ENCODE results near the gene WWOX. TPM values are rescaled to one million over a fixed set of nuclear protein-coding genes. Genes with fewer than 3 reads are reported as not detected.

The WWOX gene
- total and polyA plus RNA-seq, 2 of the 8 experiments (the other 6 are each of a cell fraction or from before 2014, with no cell fraction given), result 5.4 to 16.7 TPM

GRCh38 chr16:78072275-78072674 is 27.2 kb upstream of the WWOX start (continued):
- TF ChIP-seq CHD7 (IDR thresholded peaks at IDR 0.05; ENCODE audit: insufficient replicate concordance, low read length) (peak; percentile 86), CEBPB (IDR thresholded peaks at IDR 0.05; ENCODE audit: low read depth, low read length) (no peak), TAF7 (optimal IDR thresholded peaks at IDR 0.05; ENCODE audit: borderline replicate concordance, low read depth, low read length) (no peak), EP300 (IDR thresholded peaks at IDR 0.05; ENCODE audit: borderline replicate concordance in 1 of 2, low read depth in 2 of 2, low read length in 2 of 2) (peak in 1 of 2 experiments; percentile 62; a peak in 1 of 3 replicates), SP2 (IDR thresholded peaks at IDR 0.05; ENCODE audit: low read length) (no peak), PHF8 (conservative IDR thresholded peaks at IDR 0.05; ENCODE audit: low read depth, low read length) (no peak), ATF2 (IDR thresholded peaks at IDR 0.05; ENCODE audit: low read length) (no peak; the same call in 1 of the 2 replicates), CTBP2 (IDR thresholded peaks at IDR 0.05; ENCODE audit: borderline replicate concordance, insufficient read depth, insufficient read length, low read length) (no peak), TBP (IDR thresholded peaks at IDR 0.05; ENCODE audit: low read depth, low read length) (no peak), SP4 (IDR thresholded peaks at IDR 0.05; ENCODE audit: low read length) (no peak)

Data from H1 (cell line).